Common myeloid progenitor, CD34-positive (primary cell): ENCODE data around the gene PRRG3. TPM values are rescaled to one million over a fixed set of nuclear protein-coding genes. Genes with fewer than 3 reads are reported as not detected.
A peak's percentile ranks its signal among the peaks of the same experiment; 100 is the strongest.

ENCODE experiments used
- CTCF ChIA-PET: fragments of 350-600 bp; sonication (Branson Sonifier 250); formaldehyde crosslinking; loops from one replicate; lab custom pipeline; 2021; ENCODE audit warnings: antibody characterized with exemption; lab: Charles Lee
- POLR2A ChIA-PET: fragments of 350-600 bp; sonication (Branson Sonifier 250); formaldehyde crosslinking; loops from one replicate; lab custom pipeline; 2021; ENCODE audit warnings: antibody characterized with exemption; lab: Charles Lee
- DNase-seq, 3 donors: peaks; one replicate each; pipeline versions ENCODE4 v3.0.0 to v3.0.0-alpha.2; 2013
- H3K27ac ChIP-seq, 2 experiments: 1 replicate in 1 of 2; 2 replicates in 1 of 2; pipeline ENCODE4 v1.7.0; 2013; ENCODE audit warnings: inconsistent platforms in 2 of 2, low read length in 2 of 2, mild to moderate bottlenecking in 2 of 2, low read depth in 1 of 2, moderate library complexity in 1 of 2; ENCODE audit not compliant: severe bottlenecking in 2 of 2, insufficient read depth in 1 of 2, poor library complexity in 1 of 2
- H3K27me3 ChIP-seq, 5 experiments: replicated peaks in 2 of 5; 1 replicate in 3 of 5; 2 replicates in 2 of 5; pipeline versions ENCODE4 v1.6.1 to v1.7.0; 2013; ENCODE audit warnings: low read length in 4 of 5, mild to moderate bottlenecking in 2 of 5, moderate library complexity in 2 of 5, inconsistent platforms in 1 of 5; ENCODE audit not compliant: insufficient read depth in 5 of 5, control insufficient read depth in 4 of 5
- H3K36me3 ChIP-seq, 4 experiments: 1 replicate in 2 of 4; 2 replicates in 2 of 4; pipeline versions ENCODE4 v1.6.1 to v1.7.0; 2013; ENCODE audit warnings: low read length in 3 of 4, control low read depth in 1 of 4, mild to moderate bottlenecking in 1 of 4; ENCODE audit not compliant: control insufficient read depth in 4 of 4, insufficient read depth in 4 of 4
- H3K4me1 ChIP-seq, 4 experiments: 1 replicate in 3 of 4; 2 replicates in 1 of 4; pipeline versions ENCODE4 v1.6.1 to v1.7.1; 2013; ENCODE audit warnings: low read length in 3 of 4, mild to moderate bottlenecking in 3 of 4, control low read depth in 1 of 4, inconsistent platforms in 1 of 4, moderate library complexity in 1 of 4; ENCODE audit not compliant: control insufficient read depth in 4 of 4, insufficient read depth in 4 of 4; ENCODE audit errors: control extremely low read depth in 1 of 4
- H3K4me3 ChIP-seq, 7 experiments: 1 replicate in 4 of 7; 2 replicates in 3 of 7; pipeline versions ENCODE4 v1.5.1 to v1.7.0; 2013; ENCODE audit warnings: mild to moderate bottlenecking in 7 of 7, low read length in 6 of 7, moderate library complexity in 6 of 7, inconsistent platforms in 2 of 7, low read depth in 2 of 7, control low read depth in 1 of 7; ENCODE audit not compliant: insufficient read depth in 4 of 7, control insufficient read depth in 1 of 7; ENCODE audit errors: extremely low read depth in 1 of 7
- H3K9me3 ChIP-seq, 5 experiments: 1 replicate in 4 of 5; 2 replicates in 1 of 5; pipeline versions ENCODE4 v1.6.1 to v1.7.1; 2013; ENCODE audit warnings: low read length in 4 of 5, mild to moderate bottlenecking in 2 of 5, inconsistent platforms in 1 of 5, low read depth in 1 of 5, moderate library complexity in 1 of 5; ENCODE audit not compliant: control insufficient read depth in 4 of 5, insufficient read depth in 2 of 5; ENCODE audit errors: control extremely low read depth in 1 of 5
- WGBS: methylation state at CpG from one replicate; pipeline ENCODE4 v1.1.5; 2013; ENCODE audit not compliant: insufficient coverage; 5-methylcytosine and 5-hydroxymethylcytosine counted together
- polyA plus RNA-seq: library from polyadenylated mRNA; unstranded; fragments of 120-200 nt; gene quantifications from one replicate; pipeline ENCODE4 v1.2.1, GENCODE V29; 2013

Gene PRRG3
- polyA plus RNA-seq = not detected

DNA sequence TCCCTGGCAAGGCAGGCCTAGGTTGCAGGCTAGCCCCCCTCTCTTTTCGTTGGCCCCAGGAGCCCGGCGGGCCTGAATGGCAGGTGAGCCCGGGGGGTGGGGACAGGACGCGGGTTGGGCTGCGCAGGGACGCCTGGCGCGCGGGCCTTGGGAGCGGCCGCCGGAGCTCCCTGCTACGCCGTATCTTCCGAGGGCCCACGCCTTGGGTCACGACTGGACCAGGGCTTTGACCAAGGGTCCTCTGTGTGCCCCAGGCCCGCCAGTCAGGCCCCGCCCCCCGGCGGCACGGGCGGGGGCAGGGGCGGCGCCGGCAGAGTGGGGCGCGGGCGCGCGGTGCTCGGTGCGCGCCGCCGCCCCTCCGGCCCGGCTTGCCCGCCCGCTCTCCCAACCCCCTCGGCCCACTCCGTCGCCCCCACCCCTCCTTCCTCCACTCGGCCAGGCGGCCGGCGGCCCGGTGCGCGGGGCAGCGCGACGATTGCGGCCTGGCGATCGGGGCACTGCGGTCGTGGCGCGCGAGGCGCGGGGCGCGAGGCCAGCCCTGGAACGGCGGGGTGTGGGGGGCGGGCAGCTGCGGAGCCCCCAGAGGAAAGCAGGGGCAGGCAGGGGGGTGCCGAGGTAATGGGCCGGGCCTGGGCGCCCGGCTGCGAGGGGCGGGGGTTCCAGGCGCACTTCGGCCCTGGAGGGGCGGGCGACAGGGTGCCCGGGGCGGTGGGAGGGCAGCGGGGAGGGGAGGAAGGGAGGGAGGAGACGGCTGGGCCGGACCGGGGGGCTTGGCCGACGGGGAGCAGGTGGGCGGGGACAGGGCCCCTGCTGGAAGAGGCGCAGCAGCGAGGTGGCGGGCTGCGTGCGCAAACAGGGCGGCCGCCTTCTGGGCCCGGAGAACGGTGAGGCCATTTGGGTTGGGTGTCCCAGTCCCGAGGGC, at the start of gene PRRG3:
PRRG3 (plus strand) TSS at position 798 of the 922 bp plus-strand sequence. CDS start 3,357 bp downstream, outside the sequence.
- Histone ChIP-seq H3K9me3 (peaks cover 0 to 6% (median 0%) of the 10 kb centered on the region in 5 experiments), H3K36me3 (no peaks in the 10 kb centered on the region), H3K4me1 (peaks cover 0 to 6% (median 0%) of the 10 kb centered on the region in 4 experiments), H3K4me3 (no peak within 1 kb of the TSS), H3K27ac (no peak within 1 kb of the TSS), H3K27me3 (peaks cover 2 to 55% (median 11%) of the 10 kb centered on the region in 5 experiments)
- ChIA-PET CTCF (no interaction called here), POLR2A (no interaction called here)
- WGBS = 40% methylated on average over 45 of the region's 100 CpGs
- DNase-seq = no peak

DNA sequence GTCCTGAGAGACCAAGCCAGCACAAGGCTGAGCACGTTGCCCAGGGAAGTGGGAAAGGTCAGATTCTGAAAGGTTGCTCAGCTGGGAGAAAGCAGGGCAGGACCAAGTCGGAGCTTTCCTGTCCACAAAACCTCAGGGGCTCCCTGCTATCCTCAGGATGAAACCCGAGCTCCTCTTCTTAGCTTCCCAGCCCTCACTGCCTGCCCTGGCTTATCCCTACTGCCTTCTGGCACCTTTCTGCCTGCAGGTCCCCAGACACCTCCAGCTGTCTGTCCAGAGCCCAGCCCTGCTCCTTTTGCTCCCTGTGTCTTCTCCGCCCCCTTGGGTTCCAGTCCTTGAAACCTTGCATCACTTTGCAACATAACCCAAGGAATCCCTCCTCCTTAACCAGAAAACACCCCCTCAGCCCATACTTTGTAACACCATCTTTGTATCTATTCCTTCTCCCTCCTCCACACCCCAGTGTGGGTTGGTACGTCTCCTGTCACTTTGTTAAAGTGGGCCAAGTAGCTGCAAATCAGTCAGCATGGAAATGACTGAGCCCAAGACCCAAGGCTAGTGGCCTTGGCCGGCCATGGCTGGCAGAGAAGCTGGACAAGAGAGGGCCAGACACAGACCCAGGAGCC, 20.0 kb upstream of the PRRG3 start:
- WGBS = 77% methylated on average over 5 of the region's 6 CpGs
- no peak for DNase-seq
- CTCF ChIA-PET = no interaction called here
- no peaks in the 10 kb centered on the region for H3K9me3 ChIP-seq
- H3K27me3 ChIP-seq = peaks cover 0 to 4% (median 0%) of the 10 kb centered on the region in 5 experiments
- no peaks in the 10 kb centered on the region for H3K4me1 ChIP-seq
- no peak overlapping the region for H3K27ac ChIP-seq
- H3K4me3 ChIP-seq = no peak overlapping the region
- H3K36me3 ChIP-seq = no peaks in the 10 kb centered on the region
- POLR2A ChIA-PET = no interaction called here

DNA sequence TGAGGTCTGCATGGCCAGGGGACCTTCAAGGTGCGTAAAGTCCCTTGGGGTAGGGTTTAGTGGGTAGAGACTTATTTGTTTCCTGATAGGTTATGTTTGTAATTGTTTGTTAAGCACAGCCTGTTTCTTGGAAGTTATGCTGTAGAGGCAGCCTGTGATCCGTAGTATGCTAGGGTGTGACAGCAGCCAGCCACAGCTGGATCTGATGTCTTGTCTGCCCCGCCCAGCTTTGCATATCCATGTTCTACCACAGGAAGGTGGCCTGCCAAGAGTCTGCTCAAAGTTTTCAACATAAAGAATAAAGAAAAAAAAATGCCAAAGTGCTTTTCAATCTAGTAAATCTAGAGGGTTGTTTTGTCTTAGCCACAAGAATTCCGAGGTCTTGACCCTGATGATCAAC, 19.1 kb upstream of the PRRG3 start:
- Histone ChIP-seq H3K9me3 (no peaks in the 10 kb centered on the region), H3K27ac (no peak overlapping the region), H3K4me1 (no peaks in the 10 kb centered on the region), H3K4me3 (no peak overlapping the region), H3K36me3 (no peaks in the 10 kb centered on the region), H3K27me3 (peaks cover 0 to 3% (median under 1%) of the 10 kb centered on the region in 5 experiments)
- POLR2A ChIA-PET = no interaction called here
- CTCF ChIA-PET = no interaction called here
- 87% methylated on average over 4 of the region's 4 CpGs for WGBS
- no peak for DNase-seq

DNA sequence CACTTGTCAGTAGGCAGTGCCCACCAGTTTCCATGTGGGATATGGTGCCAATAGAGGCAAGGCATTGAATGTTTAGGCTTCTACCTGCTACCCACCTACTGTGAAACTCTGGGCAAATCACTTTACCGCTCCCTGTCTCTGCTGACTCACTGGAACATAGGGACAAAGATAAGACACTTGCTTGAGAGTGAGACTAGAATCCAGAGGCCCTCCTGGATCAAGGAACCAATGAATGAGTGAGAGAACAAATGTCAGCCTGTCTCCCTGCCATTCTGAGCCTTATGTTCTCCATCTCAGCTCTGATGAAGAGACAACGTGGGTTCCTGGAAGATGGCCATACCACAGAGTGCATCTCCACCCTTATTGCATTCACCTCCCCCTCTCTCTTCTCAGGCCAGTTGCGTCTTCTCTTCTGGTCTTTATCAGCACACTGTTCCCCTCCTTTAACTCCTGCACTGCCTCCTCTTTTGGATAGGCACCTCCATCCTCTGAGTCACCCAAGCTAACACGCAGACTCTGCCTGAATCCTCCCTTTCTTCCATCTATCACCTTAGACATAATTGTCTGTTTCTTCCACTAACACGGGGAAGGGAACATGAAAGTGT, 15.4 kb upstream of the PRRG3 start:
- ChIA-PET POLR2A (no interaction called here), CTCF (interaction anchor here (1.8 kb wide), 1 partner anchor 173 kb away, joined by 4 read pairs; no protein-coding TSS in a partner anchor)
- Histone ChIP-seq H3K27me3 (peaks cover 0 to 5% (median under 1%) of the 10 kb centered on the region in 5 experiments), H3K9me3 (no peaks in the 10 kb centered on the region), H3K4me1 (no peaks in the 10 kb centered on the region), H3K4me3 (no peak overlapping the region), H3K27ac (no peak overlapping the region), H3K36me3 (no peaks in the 10 kb centered on the region)
- no peak for DNase-seq
- WGBS = 83% methylated on average over 3 of the region's 5 CpGs

DNA sequence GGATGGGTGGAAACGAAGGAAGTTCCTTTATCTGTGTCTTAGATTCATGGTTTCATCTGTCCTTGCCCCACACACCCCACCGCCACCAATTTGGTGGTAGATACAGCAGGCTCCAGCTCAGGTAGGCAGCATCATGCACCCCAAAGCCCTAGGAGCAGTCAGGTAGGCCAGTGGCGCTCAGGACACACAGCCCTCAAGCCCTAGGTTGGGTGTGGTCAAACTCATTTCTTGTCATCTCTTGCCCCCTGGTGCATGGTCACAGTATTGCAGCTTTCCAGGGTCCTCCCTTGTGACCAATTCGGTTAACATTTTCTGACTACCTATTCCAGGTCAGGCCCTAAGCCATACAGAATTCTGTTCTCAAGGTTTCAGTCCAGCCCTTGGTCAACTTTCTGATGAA, 14.5 kb upstream of the PRRG3 start:
- no peaks in the 10 kb centered on the region for H3K36me3 ChIP-seq
- ChIA-PET CTCF (interaction anchor here (0.8 to 2.7 kb wide), 7 partner anchors 174 to 532 kb away, joined by 3 to 12 read pairs (median 3); no protein-coding TSS in a partner anchor), POLR2A (no interaction called here)
- no peaks in the 10 kb centered on the region for H3K9me3 ChIP-seq
- H3K4me1 ChIP-seq = no peaks in the 10 kb centered on the region
- 37% methylated on average over 4 of the region's 4 CpGs for WGBS
- no peak overlapping the region for H3K4me3 ChIP-seq
- DNase-seq = peak; percentile 36 to 67 (median 55)
- no peak overlapping the region for H3K27ac ChIP-seq
- peaks cover 0 to 5% (median 2%) of the 10 kb centered on the region in 5 experiments for H3K27me3 ChIP-seq

DNA sequence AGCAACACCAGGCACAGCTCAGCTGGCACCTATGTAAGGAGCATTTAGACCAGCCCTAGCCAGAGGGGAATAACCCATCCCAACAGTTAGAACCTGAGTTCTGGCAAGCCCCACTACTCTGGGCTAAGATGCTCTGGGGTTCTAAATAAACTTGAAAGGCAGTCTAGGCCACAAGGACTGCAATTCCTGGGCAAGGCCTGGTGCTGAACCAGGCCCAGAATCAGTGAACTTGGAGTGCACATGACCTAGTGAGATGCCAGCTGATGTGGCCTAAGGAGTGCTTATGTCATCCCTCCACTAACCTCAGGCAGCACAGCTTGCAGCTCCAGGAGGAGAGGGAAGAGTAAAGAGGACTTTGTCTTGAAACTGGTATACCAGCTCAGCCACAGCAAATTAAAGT, 7.6 kb upstream of the PRRG3 start:
- H3K4me1 ChIP-seq = no peaks in the 10 kb centered on the region
- no peaks in the 10 kb centered on the region for H3K36me3 ChIP-seq
- peaks cover 0 to 12% (median 3%) of the 10 kb centered on the region in 5 experiments for H3K27me3 ChIP-seq
- H3K9me3 ChIP-seq = no peaks in the 10 kb centered on the region
- no peak overlapping the region for H3K4me3 ChIP-seq
- no peak overlapping the region for H3K27ac ChIP-seq
- ChIA-PET POLR2A (no interaction called here), CTCF (interaction anchor here (0.5 to 1.1 kb wide), 2 partner anchors 9 to 711 kb away, joined by 3 read pairs; no protein-coding TSS in a partner anchor)
- DNase-seq = no peak
